Natural killer cell treated with Interleukin-12 subunit alpha and Interleukin-12 subunit beta and Interleukin-15 and Interleukin-18, amount 100 ng/mL, for 72 hours (primary cell): ENCODE measurements around the gene UFSP2. TPM values are rescaled to one million over a fixed set of nuclear protein-coding genes. Genes with fewer than 3 reads are reported as not detected.

Source experiments
- ATAC-seq, 2 donors: fragments of 150-1000 bp; cut with Tn5 transposase in 1 of 2; sonication (Bioruptor Pico), chemical (Tn5 transposase) in 1 of 2; 2 replicates each; pipeline ENCODE4 v1.10.0; 2021
- DNase-seq: peaks from one replicate; pipeline ENCODE4 v3.0.0; 2022; ENCODE audit warnings: low spot score
- H3K27ac Mint-ChIP-seq, 2 donors: 1 replicate in 1 of 2; 2 replicates in 1 of 2; pipeline ENCODE4 v1.8.0; 2022; ENCODE audit warnings: mixed read lengths in 2 of 2, mild to moderate bottlenecking in 1 of 2, moderate library complexity in 1 of 2
- H3K27me3 Mint-ChIP-seq, 2 donors: 1 replicate in 1 of 2; 2 replicates in 1 of 2; pipeline ENCODE4 v1.8.0; 2022; ENCODE audit warnings: mixed read lengths in 2 of 2
- H3K36me3 Mint-ChIP-seq: one replicate; pipeline ENCODE4 v1.8.0; 2022; ENCODE audit warnings: mixed read lengths
- H3K4me1 Mint-ChIP-seq, 2 donors: 1 replicate in 1 of 2; 2 replicates in 1 of 2; pipeline ENCODE4 v1.8.0; 2022; ENCODE audit warnings: low read depth in 2 of 2, mixed read lengths in 2 of 2, mild to moderate bottlenecking in 1 of 2
- H3K4me3 Mint-ChIP-seq: one replicate; pipeline ENCODE4 v1.8.0; 2022; ENCODE audit warnings: mixed read lengths
- H3K9me3 Mint-ChIP-seq: 2 replicates; pipeline ENCODE4 v1.8.0; 2022; ENCODE audit warnings: mixed read lengths
- total RNA-seq, 2 donors: library from RNA; stranded (reverse); gene quantifications; one replicate each; pipeline ENCODE4 v1.2.3, GENCODE V29; 2022

The UFSP2 gene
- total RNA-seq, 2 donors from 2014 or later, result 22.1 to 22.7 TPM

- DNase-seq (no peak), ATAC-seq (no peak)
- Mint-ChIP-seq H3K4me3 (no peak overlapping the region), H3K36me3 (no peaks in the 10 kb centered on the region), H3K27ac (no peak overlapping the region), H3K27me3 (peaks cover 17 to 20% of the 10 kb centered on the region in 2 donors), H3K4me1 (peaks cover 6 to 11% of the 10 kb centered on the region in 2 donors), H3K9me3 (peaks cover 3% of the 10 kb centered on the region)
Measured at GRCh38 chr4:185384061-185384460, 41.7 kb downstream of the UFSP2 start.

GRCh38 chr4:185383451-185383850 lies 42.3 kb downstream of the UFSP2 start:
- Mint-ChIP-seq H3K9me3 (peaks cover 3% of the 10 kb centered on the region), H3K27me3 (peaks cover 17 to 20% of the 10 kb centered on the region in 2 donors), H3K4me3 (no peak overlapping the region), H3K36me3 (no peaks in the 10 kb centered on the region), H3K4me1 (peaks cover 6 to 11% of the 10 kb centered on the region in 2 donors), H3K27ac (no peak overlapping the region)
- DNase-seq (no peak), ATAC-seq (no peak)

DNA sequence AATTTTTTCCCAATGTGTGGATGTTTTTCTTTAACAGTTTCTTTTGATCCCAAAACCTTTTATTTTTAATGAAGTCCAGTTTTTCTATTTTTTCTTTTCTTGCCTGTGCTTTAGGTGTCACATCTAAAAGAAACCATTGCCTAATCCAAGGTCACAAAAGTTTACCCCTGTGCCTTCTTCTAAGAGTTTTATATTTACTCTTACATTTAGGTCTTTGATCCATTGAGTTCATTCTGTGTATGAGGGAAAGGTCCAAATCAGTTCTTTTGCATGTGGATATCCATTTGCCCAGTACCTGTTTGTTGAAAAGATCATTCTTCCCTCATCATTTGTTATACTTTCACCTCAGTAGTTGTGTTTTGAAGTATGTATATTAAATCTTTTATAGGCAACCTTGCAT lies 43.0 kb downstream of the UFSP2 start:
- DNase-seq (no peak), ATAC-seq (no peak)
- no peak overlapping the region for H3K4me3 Mint-ChIP-seq
- peaks cover 13 to 20% of the 10 kb centered on the region in 2 donors for H3K27me3 Mint-ChIP-seq
- no peaks in the 10 kb centered on the region for H3K36me3 Mint-ChIP-seq
- peaks cover 3% of the 10 kb centered on the region for H3K9me3 Mint-ChIP-seq
- peaks cover 6 to 11% of the 10 kb centered on the region in 2 donors for H3K4me1 Mint-ChIP-seq
- no peak overlapping the region for H3K27ac Mint-ChIP-seq

- no peak overlapping the region for H3K27ac Mint-ChIP-seq
- DNase-seq (no peak), ATAC-seq (no peak)
- no peaks in the 10 kb centered on the region for H3K36me3 Mint-ChIP-seq
- peaks cover 6 to 11% of the 10 kb centered on the region in 2 donors for H3K4me1 Mint-ChIP-seq
- H3K9me3 Mint-ChIP-seq, result peaks cover 3% of the 10 kb centered on the region
- no peak overlapping the region for H3K4me3 Mint-ChIP-seq
- H3K27me3 Mint-ChIP-seq, result peaks cover 13 to 20% of the 10 kb centered on the region in 2 donors
Measured at GRCh38 chr4:185381288-185382196, 44.2 kb downstream of the UFSP2 start.

- H3K36me3 Mint-ChIP-seq, result no peaks in the 10 kb centered on the region
- H3K27me3 Mint-ChIP-seq, result peaks cover 9 to 13% of the 10 kb centered on the region in 2 donors
- no peak overlapping the region for H3K27ac Mint-ChIP-seq
- DNase-seq (no peak), ATAC-seq (no peak)
- peaks cover 6 to 7% of the 10 kb centered on the region in 2 donors for H3K4me1 Mint-ChIP-seq
- H3K4me3 Mint-ChIP-seq, result no peak overlapping the region
- peaks cover 3% of the 10 kb centered on the region for H3K9me3 Mint-ChIP-seq
Measured at GRCh38 chr4:185380320-185380719, 45.4 kb downstream of the UFSP2 start.

DNA sequence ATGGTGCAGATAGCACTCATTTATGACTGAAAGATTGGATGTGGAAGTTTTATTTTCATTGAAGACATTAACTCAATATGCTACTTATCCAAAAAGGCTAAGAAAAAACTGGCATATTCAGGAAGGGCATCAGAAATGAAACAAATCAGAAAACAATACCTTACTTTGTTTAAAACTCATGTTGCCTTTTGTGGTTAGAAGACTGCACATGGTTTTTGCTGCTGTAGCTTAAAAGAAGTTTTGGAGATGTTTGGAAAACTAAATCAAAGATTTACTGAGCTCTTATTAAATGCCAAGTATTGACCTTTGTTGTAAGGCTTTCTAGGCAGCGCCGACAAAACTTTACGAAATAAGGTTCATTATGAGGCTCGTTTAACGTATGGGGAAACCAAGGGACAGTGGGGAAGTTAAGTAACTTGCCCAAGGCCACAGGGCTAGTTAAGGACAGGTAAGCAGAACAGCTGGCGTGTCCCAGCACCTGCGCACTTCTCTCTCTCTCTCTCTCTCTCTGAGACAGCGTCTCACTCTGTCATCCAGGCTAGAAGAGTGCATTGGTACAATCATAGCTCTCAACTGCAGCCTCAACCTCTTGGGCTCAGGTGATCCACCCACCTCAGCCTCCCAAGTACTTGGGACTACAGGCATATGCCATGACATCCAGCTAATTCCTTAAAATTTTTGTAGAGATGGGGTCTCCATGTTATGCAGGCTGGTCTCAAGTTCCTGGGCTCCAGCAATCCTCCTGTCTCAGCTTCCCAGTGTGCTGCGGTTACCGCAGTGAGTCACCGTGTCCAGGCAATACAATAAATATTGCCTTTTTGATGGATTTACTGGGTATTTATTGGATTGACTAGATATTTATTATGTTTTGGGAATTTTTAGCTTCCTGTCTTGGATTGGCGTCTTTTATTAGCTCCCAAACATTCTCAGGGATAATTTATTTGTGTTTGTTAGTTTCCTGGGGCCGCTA lies 46.2 kb downstream of the UFSP2 start:
- Mint-ChIP-seq H3K27me3 (peaks cover 5% of the 10 kb centered on the region in 2 donors), H3K9me3 (peaks cover 3% of the 10 kb centered on the region), H3K4me1 (peaks cover 0 to 2% of the 10 kb centered on the region in 2 donors), H3K27ac (no peak overlapping the region), H3K4me3 (no peak overlapping the region), H3K36me3 (no peaks in the 10 kb centered on the region)
- DNase-seq, result no peak
- ATAC-seq, result no peak

DNA sequence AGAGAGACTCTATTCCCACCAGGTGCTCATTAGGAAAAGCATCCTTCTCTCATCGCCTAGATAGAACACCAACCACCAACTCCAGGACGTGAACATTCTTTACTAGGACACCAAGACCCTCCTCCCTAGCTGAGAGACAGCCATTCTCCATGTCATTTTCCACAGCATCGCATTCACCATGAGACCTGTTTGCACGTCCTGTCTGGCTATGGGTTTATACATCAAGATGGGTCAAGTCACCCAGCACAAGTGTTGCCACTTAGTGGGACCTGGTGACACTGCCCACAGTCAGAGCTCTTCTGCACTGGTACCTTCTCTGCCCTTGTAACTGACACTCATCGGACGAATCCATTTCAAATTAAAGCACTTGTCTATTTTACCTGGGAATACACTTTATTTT lies 47.5 kb downstream of the UFSP2 start:
- ATAC-seq, result no peak
- Mint-ChIP-seq H3K36me3 (no peaks in the 10 kb centered on the region), H3K9me3 (peaks cover 3% of the 10 kb centered on the region), H3K27me3 (peaks cover 0 to 2% of the 10 kb centered on the region in 2 donors), H3K4me3 (no peak overlapping the region), H3K4me1 (peaks cover 0 to 3% of the 10 kb centered on the region in 2 donors), H3K27ac (no peak overlapping the region)
- DNase-seq, result no peak

DNA sequence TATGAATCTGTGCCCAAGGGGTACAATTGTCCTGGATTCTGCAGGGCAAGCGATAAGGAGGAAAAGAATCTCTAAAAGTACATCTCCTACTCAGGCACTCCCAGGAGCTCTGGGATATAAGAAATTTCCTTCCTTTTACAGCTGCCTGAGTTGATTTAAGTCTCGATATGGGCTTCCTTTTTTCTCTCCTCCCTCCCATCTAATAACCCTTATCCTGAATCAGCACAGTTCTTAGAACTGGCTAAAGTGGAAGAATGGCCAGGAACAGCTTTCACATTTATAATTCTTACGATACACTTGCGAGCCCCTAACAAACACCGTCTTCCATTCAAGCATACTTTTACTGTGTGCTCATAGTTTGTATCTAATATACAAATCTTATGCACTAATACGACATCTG lies 51.2 kb downstream of the UFSP2 start:
- no peak for ATAC-seq
- Mint-ChIP-seq H3K4me1 (peaks cover 0 to 3% of the 10 kb centered on the region in 2 donors), H3K36me3 (no peaks in the 10 kb centered on the region), H3K27me3 (no peaks in the 10 kb centered on the region), H3K9me3 (no peaks in the 10 kb centered on the region), H3K4me3 (no peak overlapping the region), H3K27ac (no peak overlapping the region)
- DNase-seq, result no peak

DNA sequence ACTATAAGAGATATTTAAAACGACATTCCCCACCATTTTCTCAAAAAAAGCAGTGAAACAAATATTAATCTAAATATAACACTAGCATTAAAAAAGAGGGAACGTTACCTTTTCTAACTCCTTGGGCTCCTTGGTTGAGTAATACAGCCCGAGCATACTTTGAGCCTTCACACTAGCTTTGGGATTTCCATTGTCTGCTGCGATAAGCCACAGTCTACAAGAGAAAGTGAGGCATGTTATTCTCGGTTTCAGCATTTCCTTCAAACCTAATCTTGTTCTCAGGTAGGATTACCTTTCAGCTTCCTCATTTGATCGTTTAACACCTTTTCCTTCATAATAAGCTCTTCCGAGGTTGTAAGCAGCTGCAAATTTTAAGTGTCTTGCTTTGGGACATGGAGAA lies 51.7 kb downstream of the UFSP2 start:
- Mint-ChIP-seq H3K4me3 (no peak overlapping the region), H3K27me3 (no peaks in the 10 kb centered on the region), H3K4me1 (peaks cover 0 to 3% of the 10 kb centered on the region in 2 donors), H3K36me3 (no peaks in the 10 kb centered on the region), H3K9me3 (no peaks in the 10 kb centered on the region), H3K27ac (no peak overlapping the region)
- DNase-seq, result no peak
- no peak for ATAC-seq

- ATAC-seq (no peak), DNase-seq (no peak)
- Mint-ChIP-seq H3K4me1 (peaks cover 0 to 3% of the 10 kb centered on the region in 2 donors), H3K4me3 (no peak overlapping the region), H3K27me3 (no peaks in the 10 kb centered on the region), H3K36me3 (no peaks in the 10 kb centered on the region), H3K9me3 (no peaks in the 10 kb centered on the region), H3K27ac (no peak overlapping the region)
Measured at GRCh38 chr4:185371702-185372101, 54.1 kb downstream of the UFSP2 start.

GRCh38 chr4:185370268-185370949 lies 55.4 kb downstream of the UFSP2 start:
- no peak overlapping the region for H3K27ac Mint-ChIP-seq

GRCh38 chr4:185369731-185370130 lies 56.0 kb downstream of the UFSP2 start:
- H3K27me3 Mint-ChIP-seq, result no peaks in the 10 kb centered on the region
- H3K36me3 Mint-ChIP-seq, result no peaks in the 10 kb centered on the region
- no peak overlapping the region for H3K27ac Mint-ChIP-seq
- peaks cover 0 to 3% of the 10 kb centered on the region in 2 donors for H3K4me1 Mint-ChIP-seq
- no peaks in the 10 kb centered on the region for H3K9me3 Mint-ChIP-seq
- DNase-seq (no peak), ATAC-seq (no peak)
- no peak overlapping the region for H3K4me3 Mint-ChIP-seq

More at GRCh38 chr4:185370268-185370949, 55.4 kb downstream of the UFSP2 start:
- H3K27me3 Mint-ChIP-seq, result no peaks in the 10 kb centered on the region
- H3K9me3 Mint-ChIP-seq, result no peaks in the 10 kb centered on the region
- ATAC-seq (no peak), DNase-seq (no peak)
- peaks cover 0 to 3% of the 10 kb centered on the region in 2 donors for H3K4me1 Mint-ChIP-seq
- H3K4me3 Mint-ChIP-seq, result no peak overlapping the region
- H3K36me3 Mint-ChIP-seq, result no peaks in the 10 kb centered on the region

DNA sequence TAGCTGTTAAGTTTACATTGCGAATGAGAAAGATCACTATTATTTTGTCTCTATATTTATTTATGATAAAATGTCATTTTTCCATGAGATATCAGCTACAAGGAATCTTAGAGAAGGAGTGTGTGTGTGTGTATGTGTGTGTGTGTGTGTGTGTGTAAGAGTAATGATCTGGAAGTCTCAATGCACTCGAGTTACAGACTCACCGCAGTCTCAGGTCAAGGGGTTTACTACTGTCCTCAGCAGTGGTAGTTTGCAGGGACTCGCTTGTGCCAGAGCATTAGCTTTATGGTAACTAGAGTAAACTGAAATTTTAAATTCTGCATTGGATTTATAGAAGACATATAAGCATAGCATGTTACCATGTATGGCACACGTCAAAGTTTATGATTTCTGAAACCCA lies 60.9 kb downstream of the UFSP2 start:
- DNase-seq, result no peak
- Mint-ChIP-seq H3K4me3 (no peak overlapping the region), H3K9me3 (no peaks in the 10 kb centered on the region), H3K27ac (no peak overlapping the region), H3K4me1 (no peaks in the 10 kb centered on the region), H3K27me3 (no peaks in the 10 kb centered on the region), H3K36me3 (no peaks in the 10 kb centered on the region)
- no peak for ATAC-seq
